SK-N-MC (cell line): ENCODE data around the gene PELI1.
A peak's percentile ranks its signal among the peaks of the same experiment; 100 is the strongest.

Experiments used
- DNase-seq: peaks from one replicate; pipeline ENCODE4 v3.0.0-alpha.2; 2011; ENCODE audit warnings: low read depth, low spot score
- H3K27ac ChIP-seq: fragments of 200-600 bp; sonication (generic); 2 replicates; pipeline ENCODE4 v1.5.1; 2016; ENCODE audit warnings: mixed run types
- H3K36me3 ChIP-seq: fragments of 200-600 bp; sonication (generic); 2 replicates; pipeline ENCODE4 v1.6.1; 2017; ENCODE audit warnings: antibody characterized with exemption, low read length, mixed read lengths; ENCODE audit not compliant: insufficient read depth
- H3K4me3 ChIP-seq: fragments of 200-600 bp; sonication (generic); 2 replicates; pipeline ENCODE4 v1.5.1; 2016
- H3K9ac ChIP-seq: fragments of 200-600 bp; sonication (generic); 2 replicates; pipeline ENCODE4 v1.8.0; 2017; ENCODE audit warnings: mixed run types, mixed read lengths; ENCODE audit not compliant: insufficient read length
- H3K9me3 ChIP-seq: fragments of 200-600 bp; sonication (generic); 2 replicates; pipeline ENCODE4 v1.6.1; 2017; ENCODE audit warnings: low read depth, mild to moderate bottlenecking, antibody characterized with exemption, low read length, moderate library complexity, mixed read lengths
- EZH2 ChIP-seq: fragments of 200-600 bp; sonication (generic); IDR thresholded peaks from one replicate; pipeline ENCODE4 v1.6.1; 2017; ENCODE audit warnings: antibody characterized with exemption
- FOXP2 ChIP-seq: optimal IDR thresholded peaks from 2 replicates; pipeline ENCODE3; 2011; ENCODE audit warnings: mild to moderate bottlenecking, moderate library complexity; ENCODE audit not compliant: insufficient read depth; ENCODE audit errors: extremely low read length, control extremely low read depth
- POLR2AphosphoS5 ChIP-seq: IDR thresholded peaks from 2 replicates; pipeline ENCODE4 v1.6.1; 2012; ENCODE audit warnings: mild to moderate bottlenecking, low read depth, low read length, borderline replicate concordance

The PELI1 gene

GRCh38 chr2:64049633-64050220, 94.5 kb downstream of the PELI1 start:
- Histone ChIP-seq H3K4me3 (no peak overlapping the region), H3K9me3 (no peaks in the 10 kb centered on the region), H3K36me3 (no peaks in the 10 kb centered on the region), H3K9ac (no peak overlapping the region), H3K27ac (no peak overlapping the region)
- TF ChIP-seq FOXP2 (no peak), POLR2AphosphoS5 (no peak), EZH2 (no peak)
- peak; percentile 24 for DNase-seq

- no peak overlapping the region for H3K27ac ChIP-seq
- no peak for DNase-seq
- no peak for TF ChIP-seq FOXP2
- no peak for TF ChIP-seq POLR2AphosphoS5
- TF ChIP-seq EZH2 = no peak
- H3K9me3 ChIP-seq = no peaks in the 10 kb centered on the region
- no peak overlapping the region for H3K9ac ChIP-seq
- H3K36me3 ChIP-seq = no peaks in the 10 kb centered on the region
- no peak overlapping the region for H3K4me3 ChIP-seq
These were observed 98.3 kb downstream of the PELI1 start for GRCh38 chr2:64045938-64046337.
